Stimulated activated CD4-positive, alpha-beta T cell treated with anti-CD3 and anti-CD28 coated beads, Interleukin-1b, Interleukin-23, amount 100 ng/mL, for 48 hours (primary cell): Measurements from ENCODE around the gene DUSP15.
"Not testable (repeated sequence)": the region's sequence is repeated elsewhere in the genome, so short reads cannot be mapped to it uniquely, and the experiment has no call there.

Experiments used
- DNase-seq: peaks from one replicate; pipeline ENCODE4 v3.0.0-alpha.2; 2020

DUSP15 gene

DNA sequence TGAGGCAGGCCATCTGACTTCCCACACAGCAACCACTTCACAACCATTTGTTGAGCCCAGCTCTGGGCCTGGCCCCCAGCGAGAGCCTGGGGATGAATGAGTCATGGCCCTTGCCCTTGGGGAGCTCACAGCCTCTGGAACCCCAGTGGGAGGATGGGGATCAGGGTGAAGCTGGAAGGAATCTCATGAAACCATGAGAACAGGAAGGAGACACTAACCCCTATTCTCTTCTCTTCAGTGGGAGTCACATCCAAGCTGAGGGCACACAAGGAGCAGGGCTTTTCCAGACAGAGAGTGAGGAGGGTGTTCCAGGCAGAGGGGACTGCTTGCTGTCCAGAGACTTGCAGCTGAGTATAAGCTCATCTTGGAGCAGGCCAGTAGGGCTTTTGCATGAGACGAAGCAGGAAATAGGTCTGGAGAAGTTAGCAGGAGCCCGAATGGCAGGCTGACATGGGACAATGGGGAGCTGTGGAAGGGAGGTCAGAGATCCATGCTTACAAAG lies 32.4 kb downstream of the DUSP15 start:
- DNase-seq = no peak

DNA sequence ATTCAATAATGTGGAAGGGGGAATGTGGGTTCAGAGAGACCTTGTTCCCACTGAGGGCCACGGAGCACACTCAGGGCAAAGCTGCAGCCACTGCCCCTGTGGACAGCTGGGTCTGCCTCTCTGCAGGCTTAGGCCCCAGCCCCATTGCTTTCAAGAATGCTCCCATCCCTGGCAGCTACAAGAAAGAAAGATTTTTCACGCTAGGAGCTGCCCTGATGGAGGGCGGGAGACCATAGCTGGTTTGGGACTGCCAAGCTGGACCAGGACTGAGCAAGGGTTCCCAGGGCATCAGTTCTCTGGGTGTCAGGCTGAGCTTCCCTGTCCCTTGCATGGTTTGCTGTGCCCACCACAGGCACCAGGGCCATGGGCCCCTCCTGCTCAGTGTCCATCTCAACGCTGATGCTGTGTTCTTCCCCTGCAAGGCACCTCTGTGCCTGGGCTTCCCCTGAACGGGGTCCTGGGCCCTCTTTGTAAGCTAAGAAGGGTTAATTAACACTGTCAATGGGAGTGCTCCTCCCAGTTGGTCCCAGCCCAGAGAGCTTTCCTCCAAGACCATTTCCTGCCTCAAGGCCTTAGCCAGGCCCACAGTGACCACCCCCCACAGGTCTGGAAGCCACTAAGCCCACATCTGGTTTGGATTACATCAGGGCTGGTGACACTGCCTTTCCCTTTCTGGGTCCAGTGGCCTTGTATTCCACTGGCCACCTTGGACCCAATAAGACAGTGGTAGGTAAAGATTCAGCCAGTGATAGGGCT lies 33.3 kb downstream of the DUSP15 start:
- no peak for DNase-seq

DNA sequence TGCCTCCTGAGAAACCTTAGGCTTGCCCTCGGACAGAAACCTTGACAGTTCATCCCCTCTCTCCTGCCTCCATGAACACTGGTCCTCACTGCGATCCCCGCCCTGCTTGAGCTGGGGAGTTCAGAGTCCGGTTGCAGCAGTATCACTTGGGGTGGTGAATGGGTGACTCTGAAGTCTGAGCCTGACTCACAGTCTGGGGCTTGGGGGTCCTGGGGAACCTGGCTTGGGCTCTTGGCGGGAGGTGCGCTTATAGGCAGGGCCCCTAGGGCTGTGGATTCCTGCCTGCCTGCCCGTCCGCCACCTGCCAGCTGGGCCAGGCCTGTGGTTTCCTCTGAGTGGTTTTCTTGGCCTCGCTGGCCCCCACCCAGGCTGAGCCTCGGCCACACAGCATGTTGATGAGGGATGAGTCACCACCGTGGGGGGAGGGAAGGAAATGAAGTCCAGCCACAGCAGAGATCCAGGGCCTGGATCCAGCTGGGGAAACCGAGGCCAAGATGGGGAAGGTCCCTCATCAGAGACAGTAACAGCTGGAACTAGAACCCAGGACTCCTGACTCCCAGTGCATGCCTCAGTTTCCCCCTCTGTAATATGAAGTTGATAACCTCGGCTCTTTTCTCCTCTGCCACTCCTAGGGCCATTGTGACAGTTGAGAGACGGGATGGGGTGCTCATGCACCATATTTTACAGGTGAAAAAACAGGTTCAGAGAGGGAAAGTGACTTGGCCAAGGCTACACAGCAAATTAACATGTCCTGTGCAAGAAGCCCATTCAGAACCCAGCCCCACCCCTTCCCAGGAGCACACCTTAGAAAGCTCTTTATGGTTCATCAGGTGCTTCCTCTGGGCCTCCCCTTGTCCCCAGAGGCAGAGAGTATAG lies 34.1 kb downstream of the DUSP15 start:
- DNase-seq = no peak

- DNase-seq = no peak
Observed at GRCh38 chr20:31835554-31835953, 34.8 kb downstream of the DUSP15 start.

- no peak for DNase-seq
Observed at GRCh38 chr20:31833931-31834521, 36.3 kb downstream of the DUSP15 start.

GRCh38 chr20:31833130-31833930 lies 37.0 kb downstream of the DUSP15 start:
- peak; percentile 58 for DNase-seq

DNA sequence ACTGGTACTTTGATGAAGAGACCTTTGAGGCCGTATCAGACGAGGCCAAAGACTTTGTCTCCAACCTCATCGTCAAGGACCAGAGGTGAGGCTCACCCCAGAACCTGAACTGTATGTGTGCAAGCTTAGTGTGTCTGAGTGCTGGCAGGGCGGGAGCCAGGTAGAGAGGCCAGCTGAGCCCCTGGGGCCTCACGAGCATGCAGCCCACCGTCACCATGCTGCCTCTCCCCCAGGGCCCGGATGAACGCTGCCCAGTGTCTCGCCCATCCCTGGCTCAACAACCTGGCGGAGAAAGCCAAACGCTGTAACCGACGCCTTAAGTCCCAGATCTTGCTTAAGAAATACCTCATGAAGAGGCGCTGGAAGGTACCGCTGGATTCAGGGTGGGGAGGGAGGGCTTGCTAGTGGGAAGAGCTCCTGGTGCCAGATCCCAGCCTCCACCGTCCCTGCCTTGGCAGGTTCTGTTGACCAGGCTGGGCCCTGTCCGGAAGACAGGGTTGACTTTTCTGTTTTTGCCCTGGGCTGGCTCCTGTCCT lies 38.5 kb downstream of the DUSP15 start:
- no peak for DNase-seq

DNA sequence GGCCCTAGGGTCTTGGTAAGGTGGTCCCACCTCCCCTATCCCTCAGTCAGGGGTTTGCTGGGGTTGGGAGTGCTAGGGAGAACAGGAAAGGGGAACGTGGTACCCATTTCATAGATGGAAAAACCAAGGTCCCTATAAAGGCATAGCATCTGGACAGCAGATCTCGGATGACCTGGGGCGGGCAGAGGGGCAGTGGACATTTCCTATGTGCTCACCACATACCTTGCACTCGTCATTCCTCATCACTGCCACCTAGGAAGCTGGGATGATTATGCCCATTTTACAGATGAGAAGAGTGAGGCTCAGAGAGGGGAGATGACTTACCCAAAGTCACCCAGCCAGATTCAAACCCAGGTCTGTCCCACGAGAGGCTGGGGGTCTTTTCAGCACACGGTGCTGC lies 39.1 kb downstream of the DUSP15 start:
- DNase-seq = no peak

DNA sequence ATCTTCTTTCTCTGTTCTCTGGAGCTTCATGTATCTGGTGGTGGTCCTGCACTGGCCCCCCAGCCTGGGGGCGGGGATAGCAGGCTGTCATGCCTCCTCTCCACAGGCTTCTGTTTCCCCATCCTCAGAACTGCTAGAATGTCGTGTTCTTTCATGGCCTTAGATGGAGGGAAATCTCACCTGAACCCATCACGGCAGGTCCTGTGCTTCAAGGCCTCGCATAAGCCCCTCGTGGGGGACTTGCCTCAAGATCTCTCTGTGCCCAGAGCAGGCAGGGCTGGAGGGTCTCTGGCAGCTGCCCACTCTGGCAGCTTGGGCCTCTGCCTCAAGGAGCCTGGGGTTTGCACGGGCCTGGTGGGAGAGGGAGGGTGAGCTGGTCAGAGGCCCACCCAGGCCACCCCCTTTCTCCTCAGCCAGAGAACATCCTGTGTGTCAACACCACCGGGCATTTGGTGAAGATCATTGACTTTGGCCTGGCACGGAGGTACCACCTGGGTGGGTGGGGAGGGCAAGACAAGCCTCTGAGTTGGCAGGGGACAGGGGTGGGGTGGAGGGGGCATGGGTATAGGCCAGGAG lies 39.8 kb downstream of the DUSP15 start:
- no peak for DNase-seq

DNA sequence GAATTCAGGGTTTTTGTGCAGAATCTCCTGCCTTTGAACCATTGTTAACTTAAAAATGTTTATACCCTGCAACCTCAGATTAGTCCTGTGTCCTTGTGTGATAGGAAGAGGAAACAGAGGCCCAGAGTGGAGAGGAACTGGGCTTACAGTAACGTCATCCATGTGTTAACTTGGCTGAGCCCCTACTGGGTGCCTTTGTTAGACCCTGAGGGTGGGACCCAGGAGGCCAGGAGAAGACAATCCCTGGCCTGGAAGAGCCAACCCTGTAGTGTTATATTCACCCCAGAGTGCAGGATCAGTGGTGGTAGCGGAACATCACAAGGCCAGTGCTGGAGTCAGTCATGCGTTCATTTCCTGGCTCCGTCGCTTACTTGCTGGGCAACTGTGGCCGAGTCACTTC lies 40.6 kb downstream of the DUSP15 start:
- DNase-seq = no peak

- DNase-seq = not testable (repeated sequence)
Observed at GRCh38 chr20:31828016-31828415, 42.3 kb downstream of the DUSP15 start.

- no peak for DNase-seq
Observed at GRCh38 chr20:31827059-31827458, 43.3 kb downstream of the DUSP15 start.

GRCh38 chr20:31826074-31826473 lies 44.3 kb downstream of the DUSP15 start:
- DNase-seq = no peak

GRCh38 chr20:31824554-31825313 lies 45.6 kb downstream of the DUSP15 start:
- no peak for DNase-seq

DNA sequence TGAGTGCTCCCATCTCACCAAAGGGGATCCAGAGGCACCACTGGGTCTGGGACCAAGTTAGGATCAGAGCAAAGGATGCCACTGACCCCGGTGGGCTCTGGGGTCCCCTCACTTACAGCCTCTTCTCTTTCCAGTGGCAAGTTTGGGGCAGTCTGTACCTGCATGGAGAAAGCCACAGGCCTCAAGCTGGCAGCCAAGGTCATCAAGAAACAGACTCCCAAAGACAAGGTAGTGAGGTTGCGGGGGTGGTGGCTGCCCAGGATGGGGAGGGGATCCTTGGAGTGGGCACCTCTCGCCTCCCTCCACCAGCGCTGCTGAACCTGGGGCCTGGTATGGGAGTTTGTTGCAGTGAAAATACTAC lies 46.2 kb downstream of the DUSP15 start:
- no peak for DNase-seq

DNA sequence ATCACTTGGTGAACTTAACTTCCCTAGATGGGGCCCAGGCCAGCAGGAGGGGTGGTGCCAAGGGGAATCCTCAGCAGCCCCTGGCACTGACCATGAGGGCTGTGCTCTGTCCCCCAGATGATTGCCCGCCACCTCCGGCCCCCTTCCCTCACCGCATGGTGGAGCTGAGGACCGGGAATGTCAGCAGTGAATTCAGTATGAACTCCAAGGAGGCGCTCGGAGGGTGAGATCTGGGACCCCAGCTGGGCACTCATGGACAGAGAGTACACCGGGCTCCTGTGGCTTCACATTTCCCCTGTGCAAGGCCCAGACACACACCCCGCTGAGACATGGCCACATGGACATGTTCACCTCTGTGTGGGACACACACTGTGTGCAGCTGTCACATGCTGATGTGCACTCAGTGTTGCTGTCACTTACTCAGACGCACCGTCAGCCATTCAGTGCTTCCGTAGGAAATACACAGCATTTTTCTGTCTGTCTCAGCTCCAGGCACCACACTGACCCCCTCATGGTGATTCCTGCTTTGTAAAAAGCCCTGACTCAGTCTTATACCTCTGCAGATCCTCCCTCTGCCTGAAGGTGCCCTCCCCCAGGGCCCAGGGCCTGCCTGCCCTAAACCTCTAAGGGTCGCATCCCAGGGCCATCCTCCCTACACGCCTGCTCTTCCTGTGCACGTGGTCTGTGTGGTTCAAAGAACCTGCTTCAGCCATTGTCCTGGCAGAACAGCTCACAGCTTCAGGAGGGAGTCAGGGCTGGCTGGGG lies 46.8 kb downstream of the DUSP15 start:
- DNase-seq = no peak

GRCh38 chr20:31822421-31823330 lies 47.7 kb downstream of the DUSP15 start:
- DNase-seq = peak; percentile 63

DNA sequence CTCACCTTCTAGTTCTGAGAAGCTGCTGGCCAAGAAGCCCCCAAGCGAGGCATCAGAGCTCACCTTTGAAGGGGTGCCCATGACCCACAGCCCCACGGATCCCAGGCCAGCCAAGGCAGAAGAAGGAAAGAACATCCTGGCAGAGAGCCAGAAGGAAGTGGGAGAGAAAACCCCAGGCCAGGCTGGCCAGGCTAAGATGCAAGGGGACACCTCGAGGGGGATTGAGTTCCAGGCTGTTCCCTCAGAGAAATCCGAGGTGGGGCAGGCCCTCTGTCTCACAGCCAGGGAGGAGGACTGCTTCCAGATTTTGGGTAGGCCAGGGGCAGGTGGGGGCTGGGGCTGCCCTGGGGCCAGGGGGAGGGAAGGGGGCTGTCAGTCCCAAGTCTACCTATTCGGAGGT lies 48.9 kb downstream of the DUSP15 start:
- no peak for DNase-seq

DNA sequence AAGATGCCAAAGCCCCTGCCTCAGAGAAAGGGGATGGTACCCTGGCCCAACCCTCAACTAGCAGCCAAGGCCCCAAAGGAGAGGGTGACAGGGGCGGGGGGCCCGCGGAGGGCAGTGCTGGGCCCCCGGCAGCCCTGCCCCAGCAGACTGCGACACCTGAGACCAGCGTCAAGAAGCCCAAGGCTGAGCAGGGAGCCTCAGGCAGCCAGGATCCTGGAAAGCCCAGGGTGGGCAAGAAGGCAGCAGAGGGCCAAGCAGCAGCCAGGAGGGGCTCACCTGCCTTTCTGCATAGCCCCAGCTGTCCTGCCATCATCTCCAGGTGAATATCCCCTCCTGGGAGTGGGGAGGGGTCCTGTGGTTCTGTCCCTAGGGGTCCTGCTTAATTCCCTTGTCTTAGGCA lies 50.1 kb downstream of the DUSP15 start:
- DNase-seq = no peak
